ENCODE measurements around the gene DEFB128.
"Not testable (repeated sequence)": the region's sequence is repeated elsewhere in the genome, so short reads cannot be mapped to it uniquely, and the experiment has no call there.

DEFB128 gene

DNA sequence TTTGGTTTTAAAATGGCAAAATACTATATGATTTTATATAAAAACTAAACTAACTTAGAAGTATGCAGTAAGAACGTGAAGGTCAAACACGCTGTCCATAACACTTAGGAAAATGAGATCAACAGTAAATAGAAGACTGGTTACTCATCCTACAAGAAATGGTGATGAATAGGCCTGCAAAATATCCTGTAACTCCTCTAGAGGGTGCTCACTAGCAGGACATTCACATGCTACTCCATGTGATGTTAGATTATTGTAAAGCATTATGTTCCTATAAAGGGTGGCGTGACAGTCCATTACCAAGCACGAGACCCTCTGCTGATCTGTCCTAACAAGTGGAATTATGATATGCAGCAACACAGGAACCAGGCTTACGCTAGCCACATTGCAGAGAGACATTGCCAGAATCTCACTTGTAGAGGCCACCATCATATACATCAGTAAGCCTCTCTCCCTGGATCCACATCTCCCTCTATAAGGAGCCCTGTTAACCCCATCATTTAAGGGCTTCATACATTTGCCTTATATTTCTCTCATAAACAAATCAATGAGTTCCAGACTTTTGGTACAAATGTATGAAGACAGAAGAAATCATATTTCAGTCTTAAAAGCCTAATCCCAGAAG, 19.5 kb upstream of the DEFB128 start:
- Histone ChIP-seq H3K27me3 (ENCODE audit: insufficient read depth, poor library complexity, severe bottlenecking) (peaks cover 2% of the 10 kb centered on the region), H3K27ac (replicated peaks) (no peak overlapping the region), H3K4me3 (replicated peaks; ENCODE audit: insufficient read depth, low read length) (no peak overlapping the region)
- DNase-seq (ENCODE audit: low read depth in 1 of 2, low spot score in 1 of 2): peak; percentile 28 to 58
- TF ChIP-seq, protein P1, sequence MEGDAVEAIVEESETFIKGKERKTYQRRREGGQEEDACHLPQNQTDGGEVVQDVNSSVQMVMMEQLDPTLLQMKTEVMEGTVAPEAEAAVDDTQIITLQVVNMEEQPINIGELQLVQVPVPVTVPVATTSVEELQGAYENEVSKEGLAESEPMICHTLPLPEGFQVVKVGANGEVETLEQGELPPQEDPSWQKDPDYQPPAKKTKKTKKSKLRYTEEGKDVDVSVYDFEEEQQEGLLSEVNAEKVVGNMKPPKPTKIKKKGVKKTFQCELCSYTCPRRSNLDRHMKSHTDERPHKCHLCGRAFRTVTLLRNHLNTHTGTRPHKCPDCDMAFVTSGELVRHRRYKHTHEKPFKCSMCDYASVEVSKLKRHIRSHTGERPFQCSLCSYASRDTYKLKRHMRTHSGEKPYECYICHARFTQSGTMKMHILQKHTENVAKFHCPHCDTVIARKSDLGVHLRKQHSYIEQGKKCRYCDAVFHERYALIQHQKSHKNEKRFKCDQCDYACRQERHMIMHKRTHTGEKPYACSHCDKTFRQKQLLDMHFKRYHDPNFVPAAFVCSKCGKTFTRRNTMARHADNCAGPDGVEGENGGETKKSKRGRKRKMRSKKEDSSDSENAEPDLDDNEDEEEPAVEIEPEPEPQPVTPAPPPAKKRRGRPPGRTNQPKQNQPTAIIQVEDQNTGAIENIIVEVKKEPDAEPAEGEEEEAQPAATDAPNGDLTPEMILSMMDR (IDR thresholded peaks at IDR 0.05; ENCODE audit: insufficient read depth, low read length): peak; percentile 74
- TF ChIP-seq POLR2AphosphoS5 (IDR thresholded peaks at IDR 0.05; ENCODE audit: low read depth): no peak

DNA sequence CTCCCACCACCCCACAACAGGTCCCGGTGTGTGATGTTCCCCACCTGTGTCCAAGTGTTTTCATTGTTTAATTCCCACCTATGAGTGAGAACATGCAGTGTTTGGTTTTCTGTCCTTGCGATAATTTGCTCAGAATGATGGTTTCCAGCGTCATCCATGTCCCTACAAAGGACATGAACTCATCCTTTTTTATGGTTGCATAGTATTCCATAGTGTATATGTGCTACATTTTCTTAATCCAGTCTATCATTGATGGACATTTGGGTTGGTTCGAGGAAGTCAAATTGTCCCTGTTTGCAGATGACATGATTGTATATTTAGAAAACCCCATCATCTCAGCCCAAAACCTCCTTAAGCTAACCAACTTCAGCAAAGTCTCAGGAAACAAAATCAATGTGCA, 14.1 kb upstream of the DEFB128 start:
- H3K27me3 ChIP-seq (ENCODE audit: insufficient read depth, poor library complexity, severe bottlenecking); H3K27ac ChIP-seq (replicated peaks); DNase-seq (ENCODE audit: low read depth in 1 of 2, low spot score in 1 of 2); H3K4me3 ChIP-seq (replicated peaks; ENCODE audit: insufficient read depth, low read length): not testable (repeated sequence)

DNA sequence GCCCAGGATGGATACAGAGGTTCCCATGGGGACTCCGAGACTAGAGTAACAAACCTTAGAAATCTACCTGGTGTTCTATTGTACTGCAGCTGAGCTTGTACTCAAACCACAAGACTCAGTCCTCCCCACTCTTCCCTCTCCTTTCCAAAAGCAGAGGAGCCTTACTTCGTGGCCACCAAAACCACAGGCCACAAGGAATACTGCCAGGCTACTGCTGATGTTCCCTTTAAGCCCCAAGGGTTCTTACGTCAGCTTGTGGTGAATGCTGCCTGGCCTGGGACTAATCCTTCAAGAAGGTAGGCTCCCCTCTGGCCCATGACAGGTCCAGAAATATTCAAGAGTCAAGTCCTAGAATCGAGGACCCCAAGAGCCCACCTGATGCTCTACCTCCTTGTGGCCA, 10.5 kb upstream of the DEFB128 start:
- peak in 1 of 2 experiments; percentile 4 for DNase-seq (ENCODE audit: low read depth in 1 of 2, low spot score in 1 of 2)
- Histone ChIP-seq H3K27me3 (ENCODE audit: insufficient read depth, poor library complexity, severe bottlenecking) (no peaks in the 10 kb centered on the region), H3K4me3 (replicated peaks; ENCODE audit: insufficient read depth, low read length) (no peak overlapping the region), H3K27ac (replicated peaks) (no peak overlapping the region)
- TF ChIP-seq, protein P1 (IDR thresholded peaks at IDR 0.05; ENCODE audit: insufficient read depth, low read length): no peak
- TF ChIP-seq SPI1 (IDR thresholded peaks at IDR 0.05; ENCODE audit: borderline replicate concordance, low read depth) (no peak), GABPA (IDR thresholded peaks at IDR 0.05; ENCODE audit: low read depth) (no peak), POLR2AphosphoS5 (IDR thresholded peaks at IDR 0.05; ENCODE audit: low read depth) (no peak)
- TF ChIP-seq, protein P2, sequence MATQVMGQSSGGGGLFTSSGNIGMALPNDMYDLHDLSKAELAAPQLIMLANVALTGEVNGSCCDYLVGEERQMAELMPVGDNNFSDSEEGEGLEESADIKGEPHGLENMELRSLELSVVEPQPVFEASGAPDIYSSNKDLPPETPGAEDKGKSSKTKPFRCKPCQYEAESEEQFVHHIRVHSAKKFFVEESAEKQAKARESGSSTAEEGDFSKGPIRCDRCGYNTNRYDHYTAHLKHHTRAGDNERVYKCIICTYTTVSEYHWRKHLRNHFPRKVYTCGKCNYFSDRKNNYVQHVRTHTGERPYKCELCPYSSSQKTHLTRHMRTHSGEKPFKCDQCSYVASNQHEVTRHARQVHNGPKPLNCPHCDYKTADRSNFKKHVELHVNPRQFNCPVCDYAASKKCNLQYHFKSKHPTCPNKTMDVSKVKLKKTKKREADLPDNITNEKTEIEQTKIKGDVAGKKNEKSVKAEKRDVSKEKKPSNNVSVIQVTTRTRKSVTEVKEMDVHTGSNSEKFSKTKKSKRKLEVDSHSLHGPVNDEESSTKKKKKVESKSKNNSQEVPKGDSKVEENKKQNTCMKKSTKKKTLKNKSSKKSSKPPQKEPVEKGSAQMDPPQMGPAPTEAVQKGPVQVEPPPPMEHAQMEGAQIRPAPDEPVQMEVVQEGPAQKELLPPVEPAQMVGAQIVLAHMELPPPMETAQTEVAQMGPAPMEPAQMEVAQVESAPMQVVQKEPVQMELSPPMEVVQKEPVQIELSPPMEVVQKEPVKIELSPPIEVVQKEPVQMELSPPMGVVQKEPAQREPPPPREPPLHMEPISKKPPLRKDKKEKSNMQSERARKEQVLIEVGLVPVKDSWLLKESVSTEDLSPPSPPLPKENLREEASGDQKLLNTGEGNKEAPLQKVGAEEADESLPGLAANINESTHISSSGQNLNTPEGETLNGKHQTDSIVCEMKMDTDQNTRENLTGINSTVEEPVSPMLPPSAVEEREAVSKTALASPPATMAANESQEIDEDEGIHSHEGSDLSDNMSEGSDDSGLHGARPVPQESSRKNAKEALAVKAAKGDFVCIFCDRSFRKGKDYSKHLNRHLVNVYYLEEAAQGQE (IDR thresholded peaks at IDR 0.05; ENCODE audit: insufficient replicate concordance, low read depth): no peak

DNA sequence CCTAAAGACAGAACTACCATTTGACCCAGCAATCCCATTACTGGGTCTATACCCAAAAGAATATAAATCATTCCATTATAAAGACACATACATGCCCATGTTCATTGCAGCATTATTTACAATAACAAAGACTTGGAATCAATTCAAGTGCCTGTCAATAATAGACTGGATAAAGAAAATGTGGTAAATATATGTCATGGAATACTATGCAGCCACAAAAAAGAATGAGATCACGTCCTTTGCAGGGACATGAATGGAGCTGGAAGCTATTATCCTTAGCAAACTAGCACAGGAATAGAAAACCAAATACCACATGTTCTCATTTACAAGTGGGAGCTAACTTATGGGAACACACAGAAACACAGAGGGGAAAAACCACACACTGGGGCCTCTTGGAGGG, 8.7 kb upstream of the DEFB128 start:
- H3K27me3 ChIP-seq (ENCODE audit: insufficient read depth, poor library complexity, severe bottlenecking): no peaks in the 10 kb centered on the region
- H3K27ac ChIP-seq (replicated peaks): no peak overlapping the region
- TF ChIP-seq, protein P1 (IDR thresholded peaks at IDR 0.05; ENCODE audit: insufficient read depth, low read length): no peak
- TF ChIP-seq GABPA (IDR thresholded peaks at IDR 0.05; ENCODE audit: low read depth): no peak
- TF ChIP-seq, protein P2 (IDR thresholded peaks at IDR 0.05; ENCODE audit: insufficient replicate concordance, low read depth): no peak
- no peak for TF ChIP-seq POLR2AphosphoS5 (IDR thresholded peaks at IDR 0.05; ENCODE audit: low read depth)
- no peak for TF ChIP-seq SPI1 (IDR thresholded peaks at IDR 0.05; ENCODE audit: borderline replicate concordance, low read depth)
- no peak for DNase-seq (ENCODE audit: low read depth in 1 of 2, low spot score in 1 of 2)
- H3K4me3 ChIP-seq (replicated peaks; ENCODE audit: insufficient read depth, low read length): no peak overlapping the region

Data from HL-60 (cell line).